MCF 10A (cell line): Measurements from ENCODE around the gene LINS1. TPM values are rescaled to one million over a fixed set of nuclear protein-coding genes. Genes with fewer than 3 reads are reported as not detected.

Source experiments
- BruUV-seq: library from RNA; stranded (reverse); fragments of 400-500 nt; replicated peaks from 2 replicates; lab custom pipeline; 2021; lab: Mats Ljungman, UMichigan
- CTCF ChIA-PET: fragments of 300-600 bp; sonication (Branson Sonifier 250); formaldehyde crosslinking; extraction: SDS; loops from one replicate; lab custom pipeline; 2021; ENCODE audit warnings: antibody characterized with exemption, inconsistent platforms; lab: Yijun Ruan, JAX
- POLR2A ChIA-PET: fragments of 300-600, 350-650 bp; sonication (Branson Sonifier 250); formaldehyde crosslinking; extraction: SDS; loops from one replicate; lab custom pipeline; 2020; ENCODE audit warnings: antibody characterized with exemption, inconsistent platforms; lab: Yijun Ruan, JAX
- DNase-seq: peaks from one replicate; pipeline ENCODE4 v3.0.0-alpha.2; 2018; ENCODE audit not compliant: unreplicated experiment
- H3K27ac Mint-ChIP-seq: one replicate; pipeline ENCODE4 v1.8.0; 2022; ENCODE audit warnings: mild to moderate bottlenecking, low read depth, mixed read lengths; ENCODE audit not compliant: unreplicated experiment
- H3K27me3 Mint-ChIP-seq: one replicate; pipeline ENCODE4 v1.8.0; 2022; ENCODE audit warnings: mixed read lengths; ENCODE audit not compliant: insufficient read depth, unreplicated experiment
- H3K36me3 Mint-ChIP-seq: one replicate; pipeline ENCODE4 v1.8.0; 2022; ENCODE audit warnings: mild to moderate bottlenecking, moderate library complexity, mixed read lengths; ENCODE audit not compliant: insufficient read depth, unreplicated experiment
- H3K4me1 Mint-ChIP-seq: one replicate; pipeline ENCODE4 v1.8.0; 2022; ENCODE audit warnings: mixed read lengths; ENCODE audit not compliant: insufficient read depth, unreplicated experiment
- H3K4me3 Mint-ChIP-seq: one replicate; pipeline ENCODE4 v1.8.0; 2022; ENCODE audit warnings: mild to moderate bottlenecking, moderate library complexity, mixed read lengths; ENCODE audit not compliant: unreplicated experiment
- H3K9me3 Mint-ChIP-seq: one replicate; pipeline ENCODE4 v1.8.0; 2022; ENCODE audit warnings: mixed read lengths; ENCODE audit not compliant: unreplicated experiment
- intact Hi-C: fragments of 100-400 bp; cut with micrococcal nuclease; formaldehyde crosslinking; loops from 2 replicates; pipeline ENCODE4 v1.14.1; 2022
- total RNA-seq: library from RNA; stranded (reverse); gene quantifications from 2 replicates; pipeline ENCODE4 v1.2.3, GENCODE V29; 2022
- TF ChIP-seq, protein P1 (sequence below): fragments of 200-600 bp; IDR thresholded peaks from one replicate; pipeline ENCODE4 v1.8.0; 2022; ENCODE audit warnings: antibody characterized with exemption, mild to moderate bottlenecking; ENCODE audit not compliant: unreplicated experiment

Gene LINS1
- total RNA-seq, 1 experiment from 2014 or later: 15.1 TPM

DNA sequence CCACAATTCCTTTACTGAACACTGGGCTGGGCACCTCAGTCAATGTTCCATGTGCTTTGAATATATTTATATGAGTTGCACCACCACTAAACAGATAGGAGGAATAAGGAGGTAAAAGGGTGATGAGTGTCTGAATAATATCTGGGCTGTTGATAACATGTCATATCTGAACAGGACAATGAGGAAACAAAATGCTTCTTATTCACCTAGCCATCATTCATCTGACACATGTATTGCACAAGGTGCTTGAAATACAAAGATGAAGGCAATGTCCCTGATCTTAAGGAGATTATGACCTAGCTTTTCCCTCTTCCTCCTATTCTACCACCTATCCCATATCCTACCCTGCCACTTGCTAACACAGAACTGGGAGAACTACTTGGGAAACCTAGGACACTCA is 65.3 kb downstream of the LINS1 start:
- Mint-ChIP-seq H3K36me3 (no peaks in the 10 kb centered on the region), H3K4me1 (no peaks in the 10 kb centered on the region), H3K27ac (no peak overlapping the region), H3K9me3 (no peaks in the 10 kb centered on the region), H3K27me3 (peaks cover 6% of the 10 kb centered on the region), H3K4me3 (no peak overlapping the region)
- no TSS peak for BruUV-seq
- no peak for DNase-seq
- CTCF ChIA-PET: interaction anchor here (0.7 kb wide), 1 partner anchor 240 kb away, joined by 3 read pairs; no protein-coding TSS in a partner anchor
- POLR2A ChIA-PET: no interaction called here
- intact Hi-C loops: no loop called here
- TF ChIP-seq, protein P1, sequence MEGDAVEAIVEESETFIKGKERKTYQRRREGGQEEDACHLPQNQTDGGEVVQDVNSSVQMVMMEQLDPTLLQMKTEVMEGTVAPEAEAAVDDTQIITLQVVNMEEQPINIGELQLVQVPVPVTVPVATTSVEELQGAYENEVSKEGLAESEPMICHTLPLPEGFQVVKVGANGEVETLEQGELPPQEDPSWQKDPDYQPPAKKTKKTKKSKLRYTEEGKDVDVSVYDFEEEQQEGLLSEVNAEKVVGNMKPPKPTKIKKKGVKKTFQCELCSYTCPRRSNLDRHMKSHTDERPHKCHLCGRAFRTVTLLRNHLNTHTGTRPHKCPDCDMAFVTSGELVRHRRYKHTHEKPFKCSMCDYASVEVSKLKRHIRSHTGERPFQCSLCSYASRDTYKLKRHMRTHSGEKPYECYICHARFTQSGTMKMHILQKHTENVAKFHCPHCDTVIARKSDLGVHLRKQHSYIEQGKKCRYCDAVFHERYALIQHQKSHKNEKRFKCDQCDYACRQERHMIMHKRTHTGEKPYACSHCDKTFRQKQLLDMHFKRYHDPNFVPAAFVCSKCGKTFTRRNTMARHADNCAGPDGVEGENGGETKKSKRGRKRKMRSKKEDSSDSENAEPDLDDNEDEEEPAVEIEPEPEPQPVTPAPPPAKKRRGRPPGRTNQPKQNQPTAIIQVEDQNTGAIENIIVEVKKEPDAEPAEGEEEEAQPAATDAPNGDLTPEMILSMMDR: no peak

DNA sequence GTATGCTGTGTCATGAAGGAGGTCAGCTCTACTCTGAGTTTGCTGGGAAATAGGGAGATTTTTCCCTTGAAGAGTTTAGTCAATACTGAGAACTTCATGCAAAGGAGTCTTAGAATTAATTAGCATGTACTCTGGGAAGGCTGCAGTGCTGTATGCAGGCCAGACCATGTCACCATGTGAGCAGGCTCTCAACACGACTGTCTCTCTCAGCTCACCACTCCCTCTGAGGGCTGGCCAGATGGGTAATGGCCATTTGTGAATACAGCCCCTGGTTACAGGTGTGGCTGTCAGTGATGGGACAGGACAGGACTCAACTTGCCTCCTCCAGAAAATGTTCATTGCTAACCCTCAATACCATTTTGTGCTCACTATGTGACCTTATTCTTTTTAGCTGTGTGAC is 68.1 kb downstream of the LINS1 start:
- DNase-seq: no peak
- POLR2A ChIA-PET: interaction anchor here (1.0 kb wide), 1 partner anchor 184 kb away, joined by 5 read pairs; no protein-coding TSS in a partner anchor
- BruUV-seq: no TSS peak
- intact Hi-C loops: no loop called here
- peaks cover 25% of the 10 kb centered on the region for H3K27me3 Mint-ChIP-seq
- CTCF ChIA-PET: interaction anchor here (0.6 kb wide), 1 partner anchor 176 kb away, joined by 3 read pairs; no protein-coding TSS in a partner anchor
- H3K27ac Mint-ChIP-seq: no peak overlapping the region
- no peaks in the 10 kb centered on the region for H3K4me1 Mint-ChIP-seq
- H3K4me3 Mint-ChIP-seq: no peak overlapping the region
- TF ChIP-seq, protein P1: no peak
- no peaks in the 10 kb centered on the region for H3K9me3 Mint-ChIP-seq
- H3K36me3 Mint-ChIP-seq: no peaks in the 10 kb centered on the region

DNA sequence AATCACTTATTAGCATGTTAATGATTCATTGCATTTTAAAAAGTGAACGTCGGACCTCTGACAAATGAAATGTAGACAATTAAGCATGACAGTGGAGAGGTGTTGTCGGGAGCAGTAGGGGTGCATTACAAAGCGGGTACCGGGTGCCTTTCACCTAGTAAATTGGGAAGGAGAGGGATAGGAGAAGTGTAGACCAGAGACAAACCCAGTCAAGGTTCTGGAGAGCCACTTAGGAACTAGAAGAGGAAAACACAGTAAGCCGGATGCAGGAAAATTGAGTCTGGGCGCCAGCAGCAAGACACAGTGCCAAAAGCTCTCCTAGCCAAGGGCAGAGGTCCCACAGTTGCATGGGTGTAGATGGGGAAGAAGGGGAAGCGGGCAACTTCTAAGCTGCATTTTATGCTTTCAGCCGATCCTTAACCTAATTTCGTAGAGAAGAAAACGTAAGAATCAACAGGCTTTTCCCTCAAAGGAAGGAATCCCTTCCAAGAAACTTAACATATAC is 70.1 kb downstream of the LINS1 start:
- Mint-ChIP-seq H3K27ac (peak overlapping the region; percentile 16), H3K4me3 (no peak overlapping the region), H3K9me3 (no peaks in the 10 kb centered on the region), H3K27me3 (peaks cover 25% of the 10 kb centered on the region), H3K4me1 (no peaks in the 10 kb centered on the region), H3K36me3 (no peaks in the 10 kb centered on the region)
- ChIA-PET POLR2A (no interaction called here), CTCF (interaction anchor here (0.6 kb wide), 1 partner anchor 570 kb away, joined by 3 read pairs; no protein-coding TSS in a partner anchor)
- intact Hi-C loops: no loop called here
- BruUV-seq: no TSS peak
- TF ChIP-seq, protein P1: no peak
- no peak for DNase-seq

DNA sequence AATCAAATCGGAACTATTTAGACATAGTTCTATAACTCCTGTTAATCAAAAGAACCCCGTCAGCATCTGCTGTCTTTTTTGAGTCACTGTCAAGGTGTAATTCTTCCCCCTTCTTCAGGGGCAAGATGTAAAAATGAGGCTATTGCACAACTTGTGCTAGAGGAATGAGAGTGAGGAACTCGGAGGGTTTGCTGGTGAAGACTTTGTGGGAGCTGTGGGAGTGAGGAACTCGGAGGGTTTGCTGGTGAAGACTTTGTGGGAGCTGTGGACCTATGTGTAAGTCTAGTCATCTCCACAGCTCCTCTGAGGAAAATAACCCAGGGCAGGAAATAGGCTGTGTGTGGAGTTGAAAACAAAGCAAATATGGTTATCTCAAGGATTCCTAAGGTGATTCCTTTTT is 70.8 kb downstream of the LINS1 start:
- Mint-ChIP-seq H3K4me3 (no peak overlapping the region), H3K27me3 (peaks cover 25% of the 10 kb centered on the region), H3K27ac (no peak overlapping the region), H3K9me3 (no peaks in the 10 kb centered on the region), H3K36me3 (no peaks in the 10 kb centered on the region), H3K4me1 (no peaks in the 10 kb centered on the region)
- TF ChIP-seq, protein P1: no peak
- ChIA-PET CTCF (interaction anchor here (0.6 kb wide), 1 partner anchor 474 kb away, joined by 3 read pairs; no protein-coding TSS in a partner anchor), POLR2A (no interaction called here)
- BruUV-seq: no TSS peak
- intact Hi-C loops: no loop called here
- no peak for DNase-seq
